B cell (primary cell): ENCODE results near the gene FZR1. TPM values are rescaled to one million over a fixed set of nuclear protein-coding genes. Genes with fewer than 3 reads are reported as not detected.

Experiments
- ATAC-seq: fragments of 200-7000 bp; cut with Tn5 transposase; one replicate; pipeline ENCODE4 v1.10.0; 2021; ENCODE audit warnings: low read depth, mild to moderate bottlenecking, moderate number of reproducible peaks, moderate library complexity
- CTCF ChIA-PET: fragments of 350-600 bp; sonication (Branson Sonifier 250); formaldehyde crosslinking; loops from one replicate; lab custom pipeline; 2021; ENCODE audit warnings: antibody characterized with exemption, inconsistent platforms; lab: Charles Lee
- POLR2A ChIA-PET: fragments of 350-600 bp; sonication (Branson Sonifier 250); formaldehyde crosslinking; loops from one replicate; lab custom pipeline; 2021; ENCODE audit warnings: antibody characterized with exemption; lab: Charles Lee
- DNase-seq: peaks from one replicate; pipeline ENCODE4 v3.0.0; 2013
- H2AFZ ChIP-seq: 2 replicates; pipeline ENCODE4 v1.6.1; 2012; ENCODE audit warnings: mild to moderate bottlenecking, low read depth, low read length; ENCODE audit not compliant: insufficient read depth, poor library complexity, severe bottlenecking
- H3K27ac ChIP-seq, 2 donors: 1 replicate in 1 of 2; 2 replicates in 1 of 2; pipeline ENCODE4 v1.5.1; 2012 to 2013; ENCODE audit warnings: low read length in 2 of 2, mild to moderate bottlenecking in 2 of 2, moderate library complexity in 1 of 2
- H3K27me3 ChIP-seq, 4 experiments: fragments of 200-600 bp in 1 of 4; sonication (generic) in 1 of 4; replicated peaks in 1 of 4; 1 replicate in 2 of 4; 2 replicates in 2 of 4; pipeline versions ENCODE4 v1.6.1 to v1.7.0; 2013 to 2016; ENCODE audit warnings: low read length in 3 of 4, mild to moderate bottlenecking in 2 of 4, mixed read lengths in 1 of 4, moderate library complexity in 1 of 4; ENCODE audit not compliant: insufficient read depth in 4 of 4, control insufficient read depth in 3 of 4; ENCODE audit errors: control extremely low read depth in 1 of 4
- H3K36me3 ChIP-seq, 2 experiments: replicated peaks in 1 of 2; 1 replicate in 1 of 2; 2 replicates in 1 of 2; pipeline versions ENCODE4 v1.6.1 to v1.7.1; 2013; ENCODE audit warnings: low read length in 1 of 2; ENCODE audit not compliant: insufficient read depth in 2 of 2, control insufficient read depth in 1 of 2; ENCODE audit errors: control extremely low read depth in 1 of 2, extremely low read depth in 1 of 2
- H3K4me1 ChIP-seq, 2 donors: fragments of 200-600 bp in 1 of 2; sonication (generic) in 1 of 2; 1 replicate in 1 of 2; 2 replicates in 1 of 2; pipeline versions ENCODE4 v1.5.1 to v1.6.1; 2013 to 2017; ENCODE audit warnings: low read length in 2 of 2; ENCODE audit not compliant: control insufficient read depth in 2 of 2, insufficient read depth in 2 of 2
- H3K4me2 ChIP-seq: replicated peaks from 2 replicates; pipeline ENCODE3; 2012; ENCODE audit warnings: mild to moderate bottlenecking, low read depth, low read length; ENCODE audit not compliant: poor library complexity, severe bottlenecking
- H3K4me3 ChIP-seq, 5 experiments: fragments of 200-600 bp in 1 of 5; sonication (generic) in 1 of 5; 1 replicate in 3 of 5; 2 replicates in 2 of 5; pipeline versions ENCODE4 v1.5.1 to v1.7.0; 2011 to 2016; ENCODE audit warnings: low read length in 4 of 5, mild to moderate bottlenecking in 4 of 5, low read depth in 2 of 5, control low read depth in 1 of 5, moderate library complexity in 1 of 5; ENCODE audit not compliant: insufficient read depth in 1 of 5; ENCODE audit errors: control extremely low read depth in 1 of 5, extremely low read depth in 1 of 5
- H3K79me2 ChIP-seq: fragments of 200-600 bp; sonication (generic); one replicate; pipeline ENCODE4 v1.6.0; 2016; ENCODE audit warnings: low read length; ENCODE audit not compliant: control insufficient read depth, insufficient read depth
- H3K9ac ChIP-seq: fragments of 200-600 bp; sonication (generic); 2 replicates; pipeline ENCODE4 v1.6.1; 2017; ENCODE audit warnings: mild to moderate bottlenecking, low read length, moderate library complexity
- H3K9me3 ChIP-seq, 3 donors: one replicate each; pipeline versions ENCODE4 v1.6.1 to v1.7.1; 2013; ENCODE audit warnings: low read length in 2 of 3; ENCODE audit not compliant: control insufficient read depth in 2 of 3, insufficient read depth in 1 of 3; ENCODE audit errors: control extremely low read depth in 1 of 3
- H4K20me1 ChIP-seq: 2 replicates; pipeline ENCODE4 v1.6.0; 2012; ENCODE audit warnings: mild to moderate bottlenecking, low read length; ENCODE audit not compliant: insufficient read depth, control insufficient read depth, poor library complexity, severe bottlenecking
- H3K27ac Mint-ChIP-seq: one replicate; pipeline ENCODE4 v1.8.0; 2021; ENCODE audit warnings: mixed read lengths
- H3K27me3 Mint-ChIP-seq: one replicate; pipeline ENCODE4 v1.8.0; 2021; ENCODE audit warnings: mixed read lengths
- H3K4me1 Mint-ChIP-seq: one replicate; pipeline ENCODE4 v1.8.0; 2021; ENCODE audit warnings: mixed read lengths
- H3K4me3 Mint-ChIP-seq: one replicate; pipeline ENCODE4 v1.8.0; 2021; ENCODE audit warnings: mixed read lengths
- H3K9me3 Mint-ChIP-seq: one replicate; pipeline ENCODE4 v1.8.0; 2022; ENCODE audit warnings: mixed read lengths; ENCODE audit not compliant: insufficient read depth
- CTCF ChIP-seq: fragments of 200-600 bp; IDR thresholded peaks from one replicate; pipeline ENCODE4 v1.8.0; 2022; ENCODE audit warnings: antibody characterized with exemption, mild to moderate bottlenecking
- EZH2 ChIP-seq: IDR thresholded peaks from 2 replicates; pipeline ENCODE4 v1.6.1; 2012; ENCODE audit warnings: borderline replicate concordance, low read depth, mild to moderate bottlenecking, moderate library complexity, low read length; ENCODE audit not compliant: insufficient read depth, poor library complexity, severe bottlenecking
- WGBS: methylation state at CpG from one replicate; pipeline ENCODE4 v1.1.5; 2013; ENCODE audit warnings: missing lambda C conversion rate; ENCODE audit not compliant: insufficient coverage; 5-methylcytosine and 5-hydroxymethylcytosine counted together
- intact Hi-C: fragments of 100-400 bp; cut with micrococcal nuclease; formaldehyde crosslinking; loops from one replicate; pipeline ENCODE4 v1.10.0; 2022
- polyA plus RNA-seq: library from polyadenylated mRNA; depleted of rRNA; stranded (reverse); fragments of >200 nt; gene quantifications from 2 replicates; pipeline ENCODE4 v1.2.3, GENCODE V29; 2012
- total RNA-seq, 2 donors: library from RNA; stranded (reverse); fragments of 120-200 nt in 1 of 2; gene quantifications; 1 replicate in 1 of 2; 2 replicates in 1 of 2; pipeline versions ENCODE4 v1.2.3 to v1.2.4, GENCODE V29; 2013 to 2022

The FZR1 gene
- total and polyA plus RNA-seq, 2 donors (not counting 1 experiment from before 2014, with no cell fraction given) = 83.5 to 96.1 TPM

GRCh38 chr19:3462991-3463713, 43.0 kb upstream of the FZR1 start:
- H3K4me3 ChIP-seq = no peak overlapping the region
- H3K4me1 ChIP-seq = no peaks in the 10 kb centered on the region
- H3K27ac ChIP-seq = no peak overlapping the region
- ATAC-seq = no peak
- CTCF ChIA-PET = no interaction called here
- no peaks in the 10 kb centered on the region for H4K20me1 ChIP-seq
- H3K4me1 Mint-ChIP-seq = no peaks in the 10 kb centered on the region
- no peak overlapping the region for H3K4me3 Mint-ChIP-seq
- DNase-seq = no peak
- TF ChIP-seq CTCF = no peak
- TF ChIP-seq EZH2 = no peak
- H3K4me2 ChIP-seq = no peak overlapping the region
- no peak overlapping the region for H3K27ac Mint-ChIP-seq
- H3K9me3 Mint-ChIP-seq = peaks cover 3% of the 10 kb centered on the region
- no peak overlapping the region for H3K9ac ChIP-seq
- WGBS = 96% methylated on average over 32 of the region's 58 CpGs
- peaks cover 0 to 9% (median 3%) of the 10 kb centered on the region in 3 donors for H3K9me3 ChIP-seq
- H3K27me3 Mint-ChIP-seq = no peaks in the 10 kb centered on the region
- H3K79me2 ChIP-seq = no peaks in the 10 kb centered on the region
- no peak overlapping the region for H2AFZ ChIP-seq
- intact Hi-C loops = no loop called here
- POLR2A ChIA-PET = interaction anchor here (0.6 kb wide), 1 partner anchor 46 kb away, joined by 7 read pairs; no protein-coding TSS in a partner anchor
- no peaks in the 10 kb centered on the region for H3K27me3 ChIP-seq
- no peaks in the 10 kb centered on the region for H3K36me3 ChIP-seq
